Peyer's patch (tissue), 4 donors: ENCODE results near the gene LIPK. TPM values are rescaled to one million over a fixed set of nuclear protein-coding genes. Genes with fewer than 3 reads are reported as not detected.
"Not testable (repeated sequence)": the region's sequence is repeated elsewhere in the genome, so short reads cannot be mapped to it uniquely, and the experiment has no call there.

Source experiments
- DNase-seq, 3 donors: peaks; one replicate each; pipeline ENCODE4 v3.0.0-alpha.2; 2017 to 2019
- H3K27ac ChIP-seq, 4 donors: fragments of 200-600 bp; sonication (generic); one replicate each; pipeline ENCODE4 v1.5.1; 2016 to 2019
- H3K27me3 ChIP-seq, 2 donors: fragments of 200-600 bp; sonication (generic); one replicate each; pipeline ENCODE4 v1.5.1; 2019
- H3K36me3 ChIP-seq, 3 donors: fragments of 200-600 bp; sonication (generic); one replicate each; pipeline ENCODE4 v1.5.1; 2016 to 2019
- H3K4me1 ChIP-seq, 4 donors: fragments of 200-600 bp; sonication (generic); one replicate each; pipeline ENCODE4 v1.5.1; 2016 to 2019
- H3K4me3 ChIP-seq, 4 donors: fragments of 200-600 bp; sonication (generic); 1 replicate in 3 of 4; 2 replicates in 1 of 4; pipeline ENCODE4 v1.5.1; 2016 to 2019; ENCODE audit warnings: mild to moderate bottlenecking in 1 of 4
- H3K9me3 ChIP-seq, 4 donors: fragments of 200-600 bp; sonication (generic); one replicate each; pipeline ENCODE4 v1.5.1; 2016 to 2019; ENCODE audit warnings: mild to moderate bottlenecking in 1 of 4
- CTCF ChIP-seq, 6 experiments: fragments of 450-650 bp in 4 of 6; fragments of 200-600 bp in 2 of 6; sonication (generic) in 1 of 6; IDR thresholded peaks; one replicate each; pipeline ENCODE4 v1.5.1; 2017 to 2019; ENCODE audit warnings: antibody characterized with exemption in 6 of 6, mild to moderate bottlenecking in 3 of 6, moderate library complexity in 1 of 6
- POLR2A ChIP-seq, 2 donors: fragments of 450-650 bp; IDR thresholded peaks; one replicate each; pipeline ENCODE4 v1.5.1; 2017; ENCODE audit warnings: antibody characterized with exemption in 2 of 2, mild to moderate bottlenecking in 2 of 2, moderate library complexity in 2 of 2
- total RNA-seq, 4 donors: library from RNA; depleted of rRNA; stranded (reverse); fragments of >200 nt; gene quantifications; one replicate each; pipeline ENCODE4 v1.1.0, GENCODE V29; 2016

The LIPK gene
- total RNA-seq, 4 donors from 2014 or later = not detected

DNA sequence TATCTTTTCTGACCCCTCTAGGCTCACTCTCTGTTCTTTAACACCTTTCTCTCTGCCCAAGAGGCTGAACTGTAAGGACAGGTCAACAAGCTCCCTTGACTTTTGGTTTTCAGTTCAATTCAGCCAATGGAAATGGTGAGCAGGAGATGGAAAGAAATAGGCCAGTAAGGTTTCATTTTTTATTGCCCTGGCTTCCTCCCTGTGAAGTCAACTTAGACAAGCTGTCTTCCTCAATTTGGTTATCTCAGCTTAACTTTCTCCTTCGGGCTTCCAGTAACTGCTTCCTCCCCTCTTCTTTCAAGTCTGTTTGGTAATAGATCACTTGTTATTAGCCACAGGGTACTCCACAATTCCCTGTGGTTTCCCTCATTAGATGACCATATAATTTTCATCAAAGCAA lies 19.7 kb downstream of the LIPK start:
- no peak overlapping the region for H3K27ac ChIP-seq
- no peaks in the 10 kb centered on the region for H3K9me3 ChIP-seq
- TF ChIP-seq CTCF (IDR thresholded peaks at IDR 0.05) (no peak), POLR2A (IDR thresholded peaks at IDR 0.05) (no peak)
- H3K36me3 ChIP-seq = no peaks in the 10 kb centered on the region
- no peaks in the 10 kb centered on the region for H3K4me1 ChIP-seq
- H3K4me3 ChIP-seq = no peak overlapping the region
- no peaks in the 10 kb centered on the region for H3K27me3 ChIP-seq
- no peak for DNase-seq

- Histone ChIP-seq H3K9me3 (no peaks in the 10 kb centered on the region), H3K27ac (no peak overlapping the region), H3K27me3 (no peaks in the 10 kb centered on the region), H3K4me1 (no peaks in the 10 kb centered on the region), H3K36me3 (no peaks in the 10 kb centered on the region), H3K4me3 (no peak overlapping the region)
- TF ChIP-seq POLR2A (IDR thresholded peaks at IDR 0.05) = no peak
- no peak for TF ChIP-seq CTCF (IDR thresholded peaks at IDR 0.05)
- no peak for DNase-seq
Observed at GRCh38 chr10:88728107-88728763, 22.2 kb downstream of the LIPK start.

- Histone ChIP-seq H3K27ac (no peak overlapping the region), H3K27me3 (no peaks in the 10 kb centered on the region), H3K36me3 (no peaks in the 10 kb centered on the region), H3K4me3 (no peak overlapping the region), H3K9me3 (no peaks in the 10 kb centered on the region), H3K4me1 (no peaks in the 10 kb centered on the region)
- no peak for TF ChIP-seq CTCF (IDR thresholded peaks at IDR 0.05)
- no peak for TF ChIP-seq POLR2A (IDR thresholded peaks at IDR 0.05)
- no peak for DNase-seq
Observed at GRCh38 chr10:88730864-88731263, 24.8 kb downstream of the LIPK start.

DNA sequence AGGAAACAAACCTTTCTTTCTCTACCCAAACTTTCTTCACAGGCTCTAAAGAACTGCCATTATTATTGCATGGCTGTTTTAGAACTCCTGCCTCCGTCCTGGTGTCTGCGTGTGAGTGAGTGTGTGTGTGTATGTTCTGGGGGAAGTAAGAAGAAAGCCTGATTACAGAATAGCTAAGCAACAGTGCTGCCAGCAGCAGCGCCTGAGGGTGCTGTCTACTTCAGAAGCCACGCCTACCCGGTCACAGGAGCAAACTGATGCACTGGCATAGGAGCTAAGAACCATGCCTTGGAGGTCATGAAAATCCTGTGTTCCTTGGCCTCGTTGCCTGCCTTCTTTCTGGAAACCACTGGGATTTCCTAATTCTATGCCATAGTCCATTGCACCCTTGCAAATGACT lies 25.2 kb downstream of the LIPK start:
- Histone ChIP-seq H3K9me3 (no peaks in the 10 kb centered on the region), H3K4me1 (no peaks in the 10 kb centered on the region), H3K27ac (no peak overlapping the region), H3K27me3 (no peaks in the 10 kb centered on the region), H3K4me3 (no peak overlapping the region), H3K36me3 (no peaks in the 10 kb centered on the region)
- peak in 1 of 3 donors; percentile 63 for DNase-seq
- TF ChIP-seq POLR2A (IDR thresholded peaks at IDR 0.05) (no peak), CTCF (IDR thresholded peaks at IDR 0.05) (no peak)

- no peaks in the 10 kb centered on the region for H3K36me3 ChIP-seq
- H3K4me3 ChIP-seq = no peak overlapping the region
- TF ChIP-seq CTCF (IDR thresholded peaks at IDR 0.05) (no peak), POLR2A (IDR thresholded peaks at IDR 0.05) (no peak)
- no peaks in the 10 kb centered on the region for H3K9me3 ChIP-seq
- H3K27me3 ChIP-seq = no peaks in the 10 kb centered on the region
- DNase-seq = no peak
- H3K27ac ChIP-seq = no peak overlapping the region
- H3K4me1 ChIP-seq = no peaks in the 10 kb centered on the region
Observed at GRCh38 chr10:88733215-88733614, 27.2 kb downstream of the LIPK start.

GRCh38 chr10:88735661-88736060 lies 29.6 kb downstream of the LIPK start:
- Histone ChIP-seq H3K27ac (no peak overlapping the region), H3K9me3 (no peaks in the 10 kb centered on the region), H3K4me3 (no peak overlapping the region), H3K4me1 (no peaks in the 10 kb centered on the region), H3K27me3 (no peaks in the 10 kb centered on the region), H3K36me3 (no peaks in the 10 kb centered on the region)
- no peak for DNase-seq
- no peak for TF ChIP-seq POLR2A (IDR thresholded peaks at IDR 0.05)

- H3K27me3 ChIP-seq = not testable (repeated sequence)
Observed at GRCh38 chr10:88741921-88742320, 35.9 kb downstream of the LIPK start.

More at GRCh38 chr10:88741921-88742320, 35.9 kb downstream of the LIPK start:
- H3K27ac ChIP-seq, DNase-seq, H3K36me3 ChIP-seq, H3K4me1 ChIP-seq, H3K4me3 ChIP-seq, H3K9me3 ChIP-seq: not testable (repeated sequence)
